Hair follicular keratinocyte (primary cell): Measurements from ENCODE around the gene OR12D3. TPM values are rescaled to one million over a fixed set of nuclear protein-coding genes. Genes with fewer than 3 reads are reported as not detected.

Source experiments
- total RNA-seq: library from RNA; depleted of rRNA; stranded (reverse); fragments of >200 nt; gene quantifications from 2 replicates; pipeline ENCODE4 v1.2.3, GENCODE V29; 2015

Gene OR12D3, protein sequence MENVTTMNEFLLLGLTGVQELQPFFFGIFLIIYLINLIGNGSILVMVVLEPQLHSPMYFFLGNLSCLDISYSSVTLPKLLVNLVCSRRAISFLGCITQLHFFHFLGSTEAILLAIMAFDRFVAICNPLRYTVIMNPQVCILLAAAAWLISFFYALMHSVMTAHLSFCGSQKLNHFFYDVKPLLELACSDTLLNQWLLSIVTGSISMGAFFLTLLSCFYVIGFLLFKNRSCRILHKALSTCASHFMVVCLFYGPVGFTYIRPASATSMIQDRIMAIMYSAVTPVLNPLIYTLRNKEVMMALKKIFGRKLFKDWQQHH
- total RNA-seq, result not detected in 2 replicates

DNA sequence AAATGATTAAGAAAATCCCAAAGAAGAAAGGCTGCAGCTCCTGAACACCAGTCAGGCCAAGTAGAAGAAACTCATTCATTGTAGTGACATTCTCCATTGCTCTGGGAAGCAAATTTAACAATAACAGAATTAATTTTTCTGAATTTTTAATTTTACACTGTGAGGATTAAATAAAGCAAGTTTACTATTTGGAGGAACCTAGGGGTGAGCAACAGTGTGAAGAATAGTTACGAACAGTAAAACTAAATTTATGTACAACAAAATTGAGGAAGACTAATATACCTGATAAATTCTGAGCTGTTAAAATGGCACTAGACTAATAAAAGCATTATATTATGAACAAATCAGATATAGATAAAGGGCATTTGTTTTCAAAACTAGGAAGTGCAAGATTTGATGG, at the start of gene OR12D3:
Gene OR12D3, minus strand, starts transcription at position 101 of the 400 bp plus-strand sequence. Its CDS starts 4 bp downstream, at position 97.

GRCh38 chr6:29414588-29414987, 39.5 kb upstream of the OR12D3 start, which contains the start of gene OR12D1:
TSS of gene OR12D1 (plus strand) at chr6:29414928.

GRCh38 chr6:29395331-29395730, 20.2 kb upstream of the OR12D3 start, which contains the start of gene OR12D2:
TSS of gene OR12D2 (plus strand) at chr6:29395631. CDS start at chr6:29396700, 1,069 bp downstream.

DNA sequence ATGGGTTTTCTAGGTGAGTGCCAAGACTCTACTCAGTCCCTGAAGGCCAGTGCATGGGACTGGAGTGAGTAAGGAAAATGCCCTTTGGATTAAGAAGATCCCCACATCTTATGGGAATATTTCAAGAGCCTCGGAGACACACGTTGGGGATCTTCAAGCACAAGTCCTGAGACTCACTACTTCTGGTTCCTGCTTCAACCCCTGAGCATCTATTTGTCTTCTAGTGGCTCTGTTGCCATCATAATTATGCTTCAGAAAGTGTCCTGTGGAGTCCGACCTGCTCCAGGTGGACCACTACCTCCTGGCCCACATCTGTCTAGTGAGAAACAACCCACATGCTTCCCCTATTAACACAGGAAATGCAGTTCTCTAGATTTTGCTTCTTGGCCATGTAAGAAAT, 6.3 kb downstream of the OR12D3 start, which contains the start of gene OR5V1:
Gene OR5V1, minus strand, starts transcription at position 101 of the 400 bp plus-strand sequence. CDS start 12,670 bp downstream, outside the sequence.

Other genes starting within 250 kb of the OR12D3 start
- gene OR2J2, start 204.4 kb downstream of the OR12D3 start, total RNA-seq, result not detected in 2 replicates
- not detected in 2 replicates for gene OR14J1, start 73.6 kb downstream of the OR12D3 start, total RNA-seq
- not detected in 2 replicates for gene OR5V1, start 6.4 kb downstream of the OR12D3 start, total RNA-seq
- gene OR12D2, start 20.3 kb upstream of the OR12D3 start, total RNA-seq, result not detected in 2 replicates
- not detected in 2 replicates for gene OR12D1, start 39.6 kb upstream of the OR12D3 start, total RNA-seq
- not detected in 2 replicates for gene OR10C1, start 64.0 kb upstream of the OR12D3 start, total RNA-seq
- gene OR11A1, start 81.8 kb upstream of the OR12D3 start, total RNA-seq, result not detected in 2 replicates
- not detected in 2 replicates for gene OR2H1, start 81.9 kb upstream of the OR12D3 start, total RNA-seq
- not detected in 2 replicates for gene MAS1L, start 112.7 kb upstream of the OR12D3 start, total RNA-seq
- not detected in 2 replicates for gene UBD, start 184.4 kb upstream of the OR12D3 start, total RNA-seq
- gene OR2H2, start 209.8 kb upstream of the OR12D3 start, total RNA-seq, result not detected in 2 replicates